Measurements from ENCODE around the gene RNASE7. TPM values are rescaled to one million over a fixed set of nuclear protein-coding genes. Genes with fewer than 3 reads are reported as not detected.

RNASE7 gene
- total RNA-seq, 2 donors from 2014 or later: not detected

DNA sequence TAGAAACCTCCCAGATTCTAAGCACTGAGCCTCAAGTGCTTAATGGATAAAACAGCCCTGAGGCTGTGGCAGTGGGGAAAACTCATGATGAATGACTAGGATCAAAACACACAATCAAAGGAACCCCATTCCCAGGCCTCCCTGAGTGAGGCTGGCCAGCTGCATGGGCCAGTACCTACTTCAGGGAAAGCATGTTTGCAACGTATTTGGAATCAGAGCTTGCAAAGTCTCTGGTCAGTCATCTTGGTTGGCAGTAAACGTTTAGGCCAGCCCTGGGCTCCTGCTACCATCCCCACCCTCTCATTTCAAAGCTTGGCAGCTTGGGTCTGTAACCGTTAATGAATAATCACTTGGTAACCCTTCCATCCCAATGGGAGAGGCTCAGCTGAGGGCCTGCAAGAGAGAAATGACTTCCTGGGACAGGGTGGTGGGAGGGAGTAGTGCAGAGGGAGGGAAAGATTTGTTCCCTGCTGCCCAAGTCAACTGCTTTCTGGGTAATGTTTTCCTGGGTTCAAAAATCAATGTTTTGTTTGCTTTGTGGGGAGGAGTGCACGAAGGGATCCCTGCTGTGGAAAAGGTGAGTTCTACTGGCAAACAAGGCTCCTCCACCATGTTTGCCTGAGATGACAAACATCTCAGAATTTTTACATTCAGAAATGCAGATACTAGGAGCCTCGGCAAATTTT, 13.4 kb downstream of the RNASE7 start:
- Histone ChIP-seq H3K27ac (no peak overlapping the region), H3K4me3 (no peak overlapping the region), H3K4me1 (no peaks in the 10 kb centered on the region), H3K36me3 (no peaks in the 10 kb centered on the region), H3K27me3 (no peaks in the 10 kb centered on the region), H3K9me3 (no peaks in the 10 kb centered on the region)
- TF ChIP-seq, protein P1, sequence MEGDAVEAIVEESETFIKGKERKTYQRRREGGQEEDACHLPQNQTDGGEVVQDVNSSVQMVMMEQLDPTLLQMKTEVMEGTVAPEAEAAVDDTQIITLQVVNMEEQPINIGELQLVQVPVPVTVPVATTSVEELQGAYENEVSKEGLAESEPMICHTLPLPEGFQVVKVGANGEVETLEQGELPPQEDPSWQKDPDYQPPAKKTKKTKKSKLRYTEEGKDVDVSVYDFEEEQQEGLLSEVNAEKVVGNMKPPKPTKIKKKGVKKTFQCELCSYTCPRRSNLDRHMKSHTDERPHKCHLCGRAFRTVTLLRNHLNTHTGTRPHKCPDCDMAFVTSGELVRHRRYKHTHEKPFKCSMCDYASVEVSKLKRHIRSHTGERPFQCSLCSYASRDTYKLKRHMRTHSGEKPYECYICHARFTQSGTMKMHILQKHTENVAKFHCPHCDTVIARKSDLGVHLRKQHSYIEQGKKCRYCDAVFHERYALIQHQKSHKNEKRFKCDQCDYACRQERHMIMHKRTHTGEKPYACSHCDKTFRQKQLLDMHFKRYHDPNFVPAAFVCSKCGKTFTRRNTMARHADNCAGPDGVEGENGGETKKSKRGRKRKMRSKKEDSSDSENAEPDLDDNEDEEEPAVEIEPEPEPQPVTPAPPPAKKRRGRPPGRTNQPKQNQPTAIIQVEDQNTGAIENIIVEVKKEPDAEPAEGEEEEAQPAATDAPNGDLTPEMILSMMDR (IDR thresholded peaks at IDR 0.05): no peak
- DNase-seq (ENCODE audit: low spot score): no peak

DNA sequence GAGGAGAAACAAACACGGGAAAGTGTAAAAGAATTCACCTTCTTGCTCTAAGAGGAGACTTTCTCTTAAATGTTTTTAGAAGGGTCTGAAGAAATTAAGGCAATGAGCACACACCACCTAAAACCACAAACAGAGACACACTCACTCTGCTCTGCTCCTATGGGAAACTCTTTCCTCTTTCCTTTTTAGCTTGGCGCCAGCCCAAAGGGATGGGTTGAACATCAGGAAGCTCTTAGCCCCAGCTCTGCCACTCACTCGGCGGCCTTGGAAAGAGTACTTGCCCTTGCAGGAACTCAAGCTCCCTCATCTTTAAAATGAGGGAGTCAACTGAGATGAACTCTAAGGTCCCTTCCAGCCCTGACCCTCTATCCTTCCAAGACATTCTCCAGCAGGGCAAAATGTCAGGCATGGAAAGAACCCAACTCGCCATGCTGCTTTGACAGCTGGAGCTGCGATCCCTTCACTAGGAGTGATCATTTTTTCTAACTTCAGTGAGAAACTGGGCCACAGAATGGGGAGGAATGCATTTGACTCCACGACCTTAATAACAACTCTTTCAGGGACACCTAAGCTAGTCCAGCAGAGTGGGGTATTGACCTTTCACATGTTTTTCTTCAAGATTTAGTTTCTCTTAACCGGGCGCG, 14.5 kb downstream of the RNASE7 start:
- TF ChIP-seq, protein P1 (IDR thresholded peaks at IDR 0.05): no peak
- Histone ChIP-seq H3K9me3 (no peaks in the 10 kb centered on the region), H3K27me3 (no peaks in the 10 kb centered on the region), H3K4me1 (no peaks in the 10 kb centered on the region), H3K36me3 (no peaks in the 10 kb centered on the region), H3K27ac (no peak overlapping the region), H3K4me3 (no peak overlapping the region)
- DNase-seq (ENCODE audit: low spot score): no peak

DNA sequence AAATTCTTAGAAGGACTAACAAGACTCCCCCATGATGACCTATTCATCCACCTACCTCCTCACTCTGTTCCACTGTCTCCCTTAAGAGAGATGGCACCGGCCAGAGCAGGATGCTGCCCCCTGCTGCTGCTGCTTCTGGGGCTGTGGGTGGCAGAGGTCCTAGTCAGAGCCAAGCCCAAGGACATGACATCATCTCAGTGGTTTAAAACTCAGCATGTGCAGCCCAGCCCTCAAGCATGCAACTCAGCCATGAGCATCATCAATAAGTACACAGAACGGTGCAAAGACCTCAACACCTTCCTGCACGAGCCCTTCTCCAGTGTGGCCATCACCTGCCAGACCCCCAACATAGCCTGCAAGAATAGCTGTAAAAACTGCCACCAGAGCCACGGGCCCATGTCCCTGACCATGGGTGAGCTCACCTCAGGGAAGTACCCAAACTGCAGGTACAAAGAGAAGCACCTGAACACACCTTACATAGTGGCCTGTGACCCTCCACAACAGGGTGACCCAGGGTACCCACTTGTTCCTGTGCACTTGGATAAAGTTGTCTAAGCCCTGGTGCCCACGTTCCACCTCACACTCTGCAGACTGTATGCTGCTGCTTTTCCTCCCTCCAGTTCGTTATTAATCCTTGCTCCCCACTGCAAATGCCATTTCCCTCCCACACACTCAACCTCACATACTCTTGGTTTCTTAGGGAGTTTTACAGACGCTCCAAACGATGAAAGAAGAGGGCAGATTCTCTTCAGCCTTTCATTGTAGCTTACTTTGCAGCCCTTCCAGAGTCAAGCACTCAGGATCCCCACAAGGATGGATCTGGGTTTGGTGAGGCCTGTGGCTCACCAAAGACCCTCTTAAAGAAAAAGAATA, 15.9 kb downstream of the RNASE7 start, which contains the start of gene RNASE8:
RNASE8 (plus strand) TSS at position 20 of the 873 bp plus-strand sequence; CDS start at position 91, 71 bp downstream.
- Histone ChIP-seq H3K4me1 (no peaks in the 10 kb centered on the region), H3K4me3 (no peak within 1 kb of the TSS), H3K9me3 (no peaks in the 10 kb centered on the region), H3K27ac (no peak within 1 kb of the TSS), H3K27me3 (no peaks in the 10 kb centered on the region), H3K36me3 (no peaks in the 10 kb centered on the region)
- DNase-seq (ENCODE audit: low spot score): no peak
- TF ChIP-seq, protein P1 (IDR thresholded peaks at IDR 0.05): no peak

DNA sequence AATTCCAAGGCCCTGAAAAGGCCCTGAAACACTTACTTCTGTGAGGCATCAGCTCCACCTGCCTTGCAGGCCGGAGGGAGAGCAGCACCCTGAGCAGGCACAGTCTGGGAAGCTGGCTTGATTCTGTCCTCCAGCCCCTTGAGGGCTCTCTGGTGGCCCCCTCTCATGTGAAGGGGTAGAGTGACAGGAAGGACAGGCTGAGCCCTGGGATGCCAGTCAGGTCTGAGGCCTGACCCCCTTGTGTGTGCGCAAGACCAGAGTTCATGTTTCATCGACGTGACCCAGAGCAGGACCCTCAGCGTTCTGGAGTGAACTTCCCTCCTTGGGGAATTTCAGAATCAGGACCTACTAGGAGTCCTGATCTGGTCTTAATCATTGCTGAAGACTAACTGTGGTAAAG, 16.7 kb downstream of the RNASE7 start:
- no peak overlapping the region for H3K27ac ChIP-seq
- no peaks in the 10 kb centered on the region for H3K9me3 ChIP-seq
- TF ChIP-seq, protein P1 (IDR thresholded peaks at IDR 0.05): no peak
- no peak overlapping the region for H3K4me3 ChIP-seq
- no peaks in the 10 kb centered on the region for H3K4me1 ChIP-seq
- DNase-seq (ENCODE audit: low spot score): no peak
- no peaks in the 10 kb centered on the region for H3K27me3 ChIP-seq
- no peaks in the 10 kb centered on the region for H3K36me3 ChIP-seq

DNA sequence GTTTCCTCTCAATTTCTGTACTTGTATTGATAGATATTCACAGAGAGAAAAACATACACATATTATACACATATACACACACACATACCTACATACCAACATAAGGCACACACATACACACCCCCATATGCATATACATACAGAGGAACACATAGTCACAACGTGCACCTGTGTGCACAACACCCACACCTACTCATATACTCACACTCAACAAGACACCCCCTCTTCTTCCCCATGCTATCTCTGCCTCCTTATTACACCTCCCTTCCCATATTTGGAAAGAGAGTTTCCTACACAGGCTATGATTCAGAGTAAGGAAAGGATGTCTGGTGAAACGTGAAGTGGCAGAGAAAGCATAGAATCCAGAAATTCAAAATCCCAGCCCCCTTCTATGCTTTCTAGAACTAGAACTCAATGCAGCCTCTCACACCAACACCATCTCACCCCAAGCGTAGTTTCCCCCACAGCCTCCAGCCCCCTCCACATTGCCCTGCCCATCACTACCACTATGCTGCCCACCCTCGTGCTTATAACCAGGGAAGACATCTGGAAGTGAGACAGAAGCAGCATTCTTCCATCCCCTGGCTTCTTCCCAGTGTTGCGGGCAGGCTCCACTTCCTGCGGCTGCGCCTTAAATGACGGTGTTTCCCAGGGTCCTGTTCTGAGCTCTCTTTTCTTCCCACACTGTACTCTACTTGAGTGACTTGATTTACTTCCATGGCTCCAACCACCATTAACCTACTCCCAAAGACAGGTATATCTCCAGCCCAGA, 17.9 kb downstream of the RNASE7 start:
- TF ChIP-seq, protein P1 (IDR thresholded peaks at IDR 0.05): no peak
- Histone ChIP-seq H3K4me1 (no peaks in the 10 kb centered on the region), H3K36me3 (no peaks in the 10 kb centered on the region), H3K27ac (no peak overlapping the region), H3K27me3 (no peaks in the 10 kb centered on the region), H3K4me3 (no peak overlapping the region), H3K9me3 (no peaks in the 10 kb centered on the region)
- DNase-seq (ENCODE audit: low spot score): no peak

Measured in right atrium auricular region (tissue), 2 donors.